NB4 (cell line): ENCODE results near the gene STK11IP.

Experiments
- CTCF ChIP-seq: IDR thresholded peaks from one replicate; pipeline ENCODE4 v1.5.1; 2012; ENCODE audit warnings: low read depth, low read length
- POLR2A ChIP-seq: IDR thresholded peaks from 2 replicates; pipeline ENCODE4 v1.6.1; 2011; ENCODE audit warnings: mild to moderate bottlenecking; ENCODE audit not compliant: insufficient read length; ENCODE audit errors: extremely low read depth
- TF ChIP-seq, protein P1 (sequence below): IDR thresholded peaks from 2 replicates; pipeline ENCODE4 v1.6.1; 2011; ENCODE audit warnings: low read depth, low read length

GRCh38 chr2:219616550-219616949, 18.9 kb downstream of the STK11IP start:
- no peak for TF ChIP-seq CTCF
- no peak for TF ChIP-seq POLR2A
- TF ChIP-seq, protein P1, sequence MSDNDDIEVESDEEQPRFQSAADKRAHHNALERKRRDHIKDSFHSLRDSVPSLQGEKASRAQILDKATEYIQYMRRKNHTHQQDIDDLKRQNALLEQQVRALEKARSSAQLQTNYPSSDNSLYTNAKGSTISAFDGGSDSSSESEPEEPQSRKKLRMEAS = no peak
